ENCODE measurements around the gene DDX42. TPM values are rescaled to one million over a fixed set of nuclear protein-coding genes. Genes with fewer than 3 reads are reported as not detected.
A peak's percentile ranks its signal among the peaks of the same experiment; 100 is the strongest.

DDX42 gene
- total and polyA plus RNA-seq, 3 donors from 2014 or later, result 124 to 203 (median 173) TPM

DNA sequence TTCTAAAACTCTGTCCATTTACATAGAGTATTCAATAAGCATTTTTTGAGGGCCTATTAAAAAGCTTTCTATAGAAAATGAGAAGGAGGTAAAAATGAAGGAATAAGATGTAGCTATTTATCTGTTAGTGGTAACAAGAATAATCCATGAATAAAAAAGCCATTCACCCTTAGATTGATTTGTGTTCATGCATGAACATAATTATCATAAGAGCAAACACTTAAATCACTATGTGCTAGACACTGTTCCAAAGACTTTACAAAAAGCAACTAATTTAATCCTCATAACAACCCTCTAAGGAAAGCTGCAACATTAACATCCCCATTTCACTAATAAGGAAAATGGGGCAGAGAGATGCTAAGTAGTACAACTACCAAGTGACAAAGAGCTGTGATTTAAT, 7.2 kb upstream of the DDX42 start:
- no peak overlapping the region for H3K4me3 ChIP-seq
- H3K9me3 ChIP-seq, result no peaks in the 10 kb centered on the region
- no peak for TF ChIP-seq POLR2A (IDR thresholded peaks at IDR 0.05)
- TF ChIP-seq, protein P1, sequence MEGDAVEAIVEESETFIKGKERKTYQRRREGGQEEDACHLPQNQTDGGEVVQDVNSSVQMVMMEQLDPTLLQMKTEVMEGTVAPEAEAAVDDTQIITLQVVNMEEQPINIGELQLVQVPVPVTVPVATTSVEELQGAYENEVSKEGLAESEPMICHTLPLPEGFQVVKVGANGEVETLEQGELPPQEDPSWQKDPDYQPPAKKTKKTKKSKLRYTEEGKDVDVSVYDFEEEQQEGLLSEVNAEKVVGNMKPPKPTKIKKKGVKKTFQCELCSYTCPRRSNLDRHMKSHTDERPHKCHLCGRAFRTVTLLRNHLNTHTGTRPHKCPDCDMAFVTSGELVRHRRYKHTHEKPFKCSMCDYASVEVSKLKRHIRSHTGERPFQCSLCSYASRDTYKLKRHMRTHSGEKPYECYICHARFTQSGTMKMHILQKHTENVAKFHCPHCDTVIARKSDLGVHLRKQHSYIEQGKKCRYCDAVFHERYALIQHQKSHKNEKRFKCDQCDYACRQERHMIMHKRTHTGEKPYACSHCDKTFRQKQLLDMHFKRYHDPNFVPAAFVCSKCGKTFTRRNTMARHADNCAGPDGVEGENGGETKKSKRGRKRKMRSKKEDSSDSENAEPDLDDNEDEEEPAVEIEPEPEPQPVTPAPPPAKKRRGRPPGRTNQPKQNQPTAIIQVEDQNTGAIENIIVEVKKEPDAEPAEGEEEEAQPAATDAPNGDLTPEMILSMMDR (IDR thresholded peaks at IDR 0.05), result no peak
- intact Hi-C loops (cut with DNase I; ENCODE audit: low total_unique reads), result no loop called here
- DNase-seq, result no peak
- H3K4me1 ChIP-seq, result peaks cover 4% of the 10 kb centered on the region
- H3K27ac ChIP-seq, result no peak overlapping the region
- no peaks in the 10 kb centered on the region for H3K27me3 ChIP-seq
- no peaks in the 10 kb centered on the region for H3K36me3 ChIP-seq (ENCODE audit: low read depth, missing control alignments)

GRCh38 chr17:63768433-63768832, 5.5 kb upstream of the DDX42 start:
- H3K27me3 ChIP-seq, result no peaks in the 10 kb centered on the region
- DNase-seq, result no peak
- WGBS, 2 donors, result 79 to 84% methylated on average over 7 of the region's 7 CpGs
- H3K9me3 ChIP-seq, result no peaks in the 10 kb centered on the region
- intact Hi-C loops (cut with DNase I; ENCODE audit: low total_unique reads), result no loop called here
- no peak overlapping the region for H3K4me3 ChIP-seq
- H3K4me1 ChIP-seq, result peaks cover 8% of the 10 kb centered on the region
- no peak overlapping the region for H3K27ac ChIP-seq
- H3K36me3 ChIP-seq (ENCODE audit: low read depth, missing control alignments), result no peaks in the 10 kb centered on the region
- TF ChIP-seq POLR2A (IDR thresholded peaks at IDR 0.05), result no peak
- TF ChIP-seq, protein P1 (IDR thresholded peaks at IDR 0.05), result no peak

- TF ChIP-seq, protein P1 (IDR thresholded peaks at IDR 0.05), result no peak
- no peak for TF ChIP-seq POLR2A (IDR thresholded peaks at IDR 0.05)
- intact Hi-C loops (cut with DNase I; ENCODE audit: low total_unique reads), result loop anchor here (10.0 kb wide), 1 partner anchor 52 kb away; the partner anchor contains the start of genes FTSJ3 and PSMC5
- Histone ChIP-seq H3K4me3 (peak overlapping the region; percentile 78 to 99), H3K27me3 (no peaks in the 10 kb centered on the region), H3K4me1 (peaks cover 19% of the 10 kb centered on the region), H3K9me3 (no peaks in the 10 kb centered on the region), H3K36me3 (ENCODE audit: low read depth, missing control alignments) (no peaks in the 10 kb centered on the region), H3K27ac (peak overlapping the region; percentile 97 to 99)
- WGBS, 2 donors, result 2 to 3% methylated on average over 7 of the region's 7 CpGs
- DNase-seq, result peak; percentile 25
Measured at GRCh38 chr17:63772801-63773271, 1.1 kb upstream of the DDX42 start.

DNA sequence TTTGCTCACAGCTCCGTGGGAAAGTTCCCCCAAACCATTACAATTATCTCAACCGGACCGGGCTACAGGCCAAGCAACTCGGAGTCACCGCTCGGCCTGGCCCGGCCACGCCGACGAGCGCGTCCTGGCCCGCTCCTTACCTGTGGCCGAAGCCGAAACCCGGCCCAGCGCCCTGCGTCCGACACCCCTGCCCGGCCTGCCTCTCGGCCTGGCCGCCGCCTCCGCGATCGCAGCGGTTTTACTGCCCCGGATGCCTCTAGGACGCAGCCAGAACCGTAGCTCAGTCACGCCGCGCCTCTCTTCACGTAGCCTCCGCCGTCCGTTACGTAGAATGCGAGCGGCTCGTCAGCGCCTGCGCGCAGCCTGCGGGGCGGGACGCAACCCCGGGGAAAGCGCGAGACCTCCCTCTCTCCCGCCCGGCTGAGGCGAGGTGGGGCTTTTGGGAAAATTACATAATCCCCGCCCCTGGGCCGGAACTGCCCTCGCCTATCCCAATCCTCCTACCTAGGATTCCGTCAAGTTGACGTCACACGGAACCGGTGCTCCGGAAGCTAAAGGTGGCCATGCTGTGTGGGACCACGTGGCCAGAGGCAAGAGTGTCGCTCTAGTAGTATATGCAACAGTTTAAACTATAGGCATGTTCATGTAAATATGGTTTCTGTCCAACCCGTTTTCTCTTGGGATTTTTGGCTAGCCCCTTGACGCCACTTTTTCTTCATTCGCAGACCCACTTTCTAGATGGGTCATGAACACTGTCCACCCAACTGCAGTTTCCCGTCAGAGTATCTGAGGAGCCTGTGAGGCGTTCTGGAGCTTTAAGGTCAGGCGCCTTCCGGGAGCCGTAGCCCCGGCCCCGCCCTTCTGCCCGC, 464 bp upstream of the DDX42 start, which contains the start of gene CCDC47:
Gene CCDC47 (minus strand): TSS at position 326 of the 869 bp plus-strand sequence. CDS start 7,422 bp downstream, outside the sequence.
- intact Hi-C loops (cut with DNase I; ENCODE audit: low total_unique reads), result loop anchor here (10.0 kb wide), 1 partner anchor 51 kb away; the partner anchor contains the start of genes FTSJ3 and PSMC5
- no peaks in the 10 kb centered on the region for H3K9me3 ChIP-seq
- WGBS, 2 donors, result 0% methylated on average over 66 to 72 of the region's 74 CpGs
- H3K27ac ChIP-seq, result peak within 1 kb of the TSS; percentile 97 to 99
- TF ChIP-seq POLR2A (IDR thresholded peaks at IDR 0.05), result peak; percentile 89
- TF ChIP-seq, protein P1 (IDR thresholded peaks at IDR 0.05), result no peak
- no peaks in the 10 kb centered on the region for H3K36me3 ChIP-seq (ENCODE audit: low read depth, missing control alignments)
- peak; percentile 99 for DNase-seq
- H3K4me3 ChIP-seq, result peak within 1 kb of the TSS; percentile 78 to 99
- no peaks in the 10 kb centered on the region for H3K27me3 ChIP-seq
- peaks cover 19% of the 10 kb centered on the region for H3K4me1 ChIP-seq

Measured in testis (tissue), 3 donors.